ENCODE data around the gene DAP. TPM values are rescaled to one million over a fixed set of nuclear protein-coding genes. Genes with fewer than 3 reads are reported as not detected.

Gene DAP
- total RNA-seq, 4 donors from 2014 or later: 66.1 to 130 (median 106) TPM

- no peak for TF ChIP-seq POLR2A (IDR thresholded peaks at IDR 0.05)
- TF ChIP-seq CTCF (IDR thresholded peaks at IDR 0.05): no peak
- Histone ChIP-seq H3K27ac (no peak overlapping the region), H3K4me3 (replicated peaks in 1 of 3) (no peak overlapping the region), H3K36me3 (no peaks in the 10 kb centered on the region), H3K27me3 (no peaks in the 10 kb centered on the region), H3K4me1 (no peaks in the 10 kb centered on the region), H3K9me3 (no peaks in the 10 kb centered on the region)
- intact Hi-C loops (cut with DNase I): loop anchor here (10.0 kb wide), 1 partner anchor 166 kb away; no protein-coding TSS in a partner anchor
- DNase-seq: no peak
- 93 to 95% methylated on average over 8 to 12 of the region's 13 CpGs for WGBS, 2 donors
These were observed 72.3 kb downstream of the DAP start for GRCh38 chr5:10688651-10689171.

GRCh38 chr5:10686890-10687289 lies 74.1 kb downstream of the DAP start:
- WGBS, 2 donors: 98 to 100% methylated on average over 2 of the region's 2 CpGs
- intact Hi-C loops (cut with DNase I): loop anchor here (10.0 kb wide), 1 partner anchor 168 kb away; no protein-coding TSS in a partner anchor
- H3K4me3 ChIP-seq (replicated peaks in 1 of 3): no peak overlapping the region

GRCh38 chr5:10685115-10685521 lies 75.9 kb downstream of the DAP start:
- 80 to 84% methylated on average over 6 of the region's 6 CpGs for WGBS, 2 donors
- H3K4me3 ChIP-seq (replicated peaks in 1 of 3): no peak overlapping the region
- intact Hi-C loops (cut with DNase I): loop anchor here (10.0 kb wide), 1 partner anchor 170 kb away; no protein-coding TSS in a partner anchor
- no peak for DNase-seq
- no peak overlapping the region for H3K27ac ChIP-seq
- peaks cover 15 to 22% of the 10 kb centered on the region in 2 donors for H3K36me3 ChIP-seq
- no peaks in the 10 kb centered on the region for H3K9me3 ChIP-seq
- no peaks in the 10 kb centered on the region for H3K27me3 ChIP-seq
- H3K4me1 ChIP-seq: no peaks in the 10 kb centered on the region
- TF ChIP-seq CTCF (IDR thresholded peaks at IDR 0.05): no peak
- TF ChIP-seq POLR2A (IDR thresholded peaks at IDR 0.05): no peak

More at GRCh38 chr5:10686890-10687289, 74.1 kb downstream of the DAP start:
- Histone ChIP-seq H3K27ac (no peak overlapping the region), H3K27me3 (no peaks in the 10 kb centered on the region), H3K4me1 (no peaks in the 10 kb centered on the region), H3K36me3 (peaks cover 0 to 8% of the 10 kb centered on the region in 2 donors), H3K9me3 (no peaks in the 10 kb centered on the region)
- no peak for DNase-seq
- TF ChIP-seq POLR2A (IDR thresholded peaks at IDR 0.05) (no peak), CTCF (IDR thresholded peaks at IDR 0.05) (no peak)

- intact Hi-C loops (cut with DNase I): loop anchor here (10.0 kb wide), 1 partner anchor 170 kb away; no protein-coding TSS in a partner anchor
- H3K4me3 ChIP-seq (replicated peaks in 1 of 3): no peak overlapping the region
- 96 to 97% methylated on average over 11 of the region's 11 CpGs for WGBS, 2 donors
- H3K4me1 ChIP-seq: no peaks in the 10 kb centered on the region
- H3K27ac ChIP-seq: no peak overlapping the region
- DNase-seq: no peak
- no peaks in the 10 kb centered on the region for H3K27me3 ChIP-seq
- no peak for TF ChIP-seq POLR2A (IDR thresholded peaks at IDR 0.05)
- TF ChIP-seq CTCF (IDR thresholded peaks at IDR 0.05): no peak
- peaks cover 21 to 28% of the 10 kb centered on the region in 2 donors for H3K36me3 ChIP-seq
- H3K9me3 ChIP-seq: no peaks in the 10 kb centered on the region
These were observed 76.5 kb downstream of the DAP start for GRCh38 chr5:10684303-10685086.

Data from thyroid gland (tissue), 4 donors.